ENCODE results near the gene LYAR.
"Not testable (repeated sequence)": the region's sequence is repeated elsewhere in the genome, so short reads cannot be mapped to it uniquely, and the experiment has no call there.

The LYAR gene

DNA sequence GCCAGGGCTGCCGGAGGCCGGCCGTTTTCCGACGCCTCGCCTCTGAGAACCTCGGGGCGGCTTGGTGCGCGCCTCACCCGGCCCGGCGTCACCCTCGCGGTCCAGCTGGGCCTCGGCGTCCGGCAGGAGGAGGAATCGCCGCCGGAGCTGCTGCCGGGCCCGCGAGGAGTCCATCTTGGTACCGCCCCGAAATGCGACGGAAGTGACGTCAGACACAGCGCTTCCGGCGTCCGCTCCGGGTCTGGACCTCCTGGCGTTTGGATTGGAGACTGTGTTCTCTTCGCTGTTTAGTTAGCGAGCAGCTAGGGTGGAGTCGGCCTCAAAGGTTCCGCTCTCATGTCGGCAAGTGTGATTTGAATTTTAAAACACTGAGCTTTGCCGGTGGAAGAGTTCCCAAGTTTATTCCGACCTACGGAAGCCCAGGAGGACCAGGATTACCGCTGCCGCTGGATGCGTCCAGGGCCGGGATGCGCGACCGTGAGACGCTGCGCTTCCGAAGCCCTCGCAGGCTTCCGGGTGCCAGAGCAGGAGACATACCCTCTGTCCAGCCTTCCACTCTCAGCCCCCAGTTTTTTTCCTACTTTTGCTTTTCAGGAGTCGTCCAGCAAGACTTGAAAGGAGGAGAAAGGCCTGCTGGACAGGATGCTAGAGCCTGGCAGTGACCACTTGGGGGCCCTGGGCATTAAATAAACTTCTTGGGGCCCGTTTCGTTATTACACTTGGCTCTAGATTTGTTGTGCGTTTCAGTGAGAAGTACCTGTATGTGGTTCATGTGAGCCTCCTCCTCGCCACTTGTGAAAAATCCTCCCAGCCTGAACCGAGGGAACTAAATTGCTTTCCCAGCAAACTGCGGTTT is 41.7 kb downstream of the LYAR start, which contains the start of gene TMEM128:
Gene TMEM128, minus strand, starts transcription at position 195 of the 856 bp plus-strand sequence. Its CDS starts 21 bp downstream, at position 174.
- TF ChIP-seq, protein P1, sequence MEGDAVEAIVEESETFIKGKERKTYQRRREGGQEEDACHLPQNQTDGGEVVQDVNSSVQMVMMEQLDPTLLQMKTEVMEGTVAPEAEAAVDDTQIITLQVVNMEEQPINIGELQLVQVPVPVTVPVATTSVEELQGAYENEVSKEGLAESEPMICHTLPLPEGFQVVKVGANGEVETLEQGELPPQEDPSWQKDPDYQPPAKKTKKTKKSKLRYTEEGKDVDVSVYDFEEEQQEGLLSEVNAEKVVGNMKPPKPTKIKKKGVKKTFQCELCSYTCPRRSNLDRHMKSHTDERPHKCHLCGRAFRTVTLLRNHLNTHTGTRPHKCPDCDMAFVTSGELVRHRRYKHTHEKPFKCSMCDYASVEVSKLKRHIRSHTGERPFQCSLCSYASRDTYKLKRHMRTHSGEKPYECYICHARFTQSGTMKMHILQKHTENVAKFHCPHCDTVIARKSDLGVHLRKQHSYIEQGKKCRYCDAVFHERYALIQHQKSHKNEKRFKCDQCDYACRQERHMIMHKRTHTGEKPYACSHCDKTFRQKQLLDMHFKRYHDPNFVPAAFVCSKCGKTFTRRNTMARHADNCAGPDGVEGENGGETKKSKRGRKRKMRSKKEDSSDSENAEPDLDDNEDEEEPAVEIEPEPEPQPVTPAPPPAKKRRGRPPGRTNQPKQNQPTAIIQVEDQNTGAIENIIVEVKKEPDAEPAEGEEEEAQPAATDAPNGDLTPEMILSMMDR (IDR thresholded peaks at IDR 0.05) = no peak
- H3K4me3 Mint-ChIP-seq = peak within 1 kb of the TSS; percentile 95
- peaks cover 21% of the 10 kb centered on the region for H3K27me3 Mint-ChIP-seq (ENCODE audit: low read depth, poor library complexity)
- peak; percentile 93 for DNase-seq
- peaks cover 21% of the 10 kb centered on the region for H3K36me3 Mint-ChIP-seq (ENCODE audit: low read depth)
- peaks cover 42% of the 10 kb centered on the region for H3K4me1 Mint-ChIP-seq
- peak within 1 kb of the TSS; percentile 99 for H3K27ac Mint-ChIP-seq
- no peaks in the 10 kb centered on the region for H3K9me3 Mint-ChIP-seq

- peak overlapping the region; percentile 95 for H3K4me3 Mint-ChIP-seq
- H3K27me3 Mint-ChIP-seq (ENCODE audit: low read depth, poor library complexity) = peaks cover 16% of the 10 kb centered on the region
- H3K27ac Mint-ChIP-seq = peak overlapping the region; percentile 99
- no peaks in the 10 kb centered on the region for H3K9me3 Mint-ChIP-seq
- peaks cover 26% of the 10 kb centered on the region for H3K36me3 Mint-ChIP-seq (ENCODE audit: low read depth)
- peaks cover 42% of the 10 kb centered on the region for H3K4me1 Mint-ChIP-seq
- TF ChIP-seq, protein P1 (IDR thresholded peaks at IDR 0.05) = no peak
- DNase-seq = no peak
Observed at GRCh38 chr4:4247696-4248028, 42.3 kb downstream of the LYAR start.

- H3K4me1 Mint-ChIP-seq = peaks cover 30% of the 10 kb centered on the region
- H3K27me3 Mint-ChIP-seq (ENCODE audit: low read depth, poor library complexity) = no peaks in the 10 kb centered on the region
- H3K27ac Mint-ChIP-seq = no peak overlapping the region
- no peak for DNase-seq
- H3K9me3 Mint-ChIP-seq = no peaks in the 10 kb centered on the region
- H3K36me3 Mint-ChIP-seq (ENCODE audit: low read depth) = peaks cover 42% of the 10 kb centered on the region
- TF ChIP-seq, protein P1 (IDR thresholded peaks at IDR 0.05) = no peak
- H3K4me3 Mint-ChIP-seq = no peak overlapping the region
Observed at GRCh38 chr4:4245172-4245571, 44.8 kb downstream of the LYAR start.

DNA sequence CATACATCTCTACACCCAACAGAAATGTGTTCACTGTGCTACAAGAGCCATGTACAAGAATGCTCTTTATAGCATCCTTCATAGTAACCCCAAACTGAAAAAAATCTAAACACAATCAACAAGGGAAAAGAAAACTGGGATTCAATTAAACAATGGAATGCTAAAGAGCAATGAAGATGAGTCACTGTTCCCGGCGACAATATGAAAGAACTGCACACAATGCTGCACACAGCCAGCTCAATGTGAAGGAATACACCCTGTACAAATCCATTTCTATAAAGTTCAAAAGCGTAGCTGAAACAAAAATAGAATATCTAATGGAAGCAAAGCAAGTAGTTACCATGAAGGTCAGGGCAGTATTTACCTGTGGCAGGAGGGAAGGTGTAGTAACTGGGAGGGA is 50.4 kb downstream of the LYAR start:
- H3K9me3 Mint-ChIP-seq; H3K4me1 Mint-ChIP-seq; H3K27ac Mint-ChIP-seq; DNase-seq; H3K4me3 Mint-ChIP-seq; H3K27me3 Mint-ChIP-seq (ENCODE audit: low read depth, poor library complexity): not testable (repeated sequence)
- peaks cover 69% of the 10 kb centered on the region for H3K36me3 Mint-ChIP-seq (ENCODE audit: low read depth)

DNA sequence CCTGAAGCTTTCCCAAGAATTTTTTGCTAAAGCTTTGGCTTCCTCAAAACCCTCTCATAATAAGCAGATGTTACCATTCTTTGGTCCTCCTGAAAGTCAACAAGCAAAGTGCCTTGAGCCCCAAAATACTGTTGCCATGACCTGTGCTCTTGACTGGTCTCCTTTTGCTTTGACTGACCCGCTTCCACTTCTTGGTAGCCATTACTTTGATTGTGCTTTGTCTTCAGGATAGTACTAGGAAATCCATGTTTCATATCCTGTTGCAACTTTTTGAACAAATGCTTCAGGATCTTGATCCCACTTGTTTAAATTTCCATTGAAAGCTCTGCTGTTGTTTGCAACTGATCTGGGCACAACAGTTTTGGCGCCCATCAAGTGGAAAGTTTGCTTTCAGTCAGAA is 56.3 kb downstream of the LYAR start:
- no peak for DNase-seq
- peaks cover 29% of the 10 kb centered on the region for H3K9me3 Mint-ChIP-seq
- no peaks in the 10 kb centered on the region for H3K4me1 Mint-ChIP-seq
- no peak overlapping the region for H3K27ac Mint-ChIP-seq
- H3K36me3 Mint-ChIP-seq (ENCODE audit: low read depth) = peaks cover 42% of the 10 kb centered on the region
- H3K27me3 Mint-ChIP-seq (ENCODE audit: low read depth, poor library complexity) = peaks cover 43% of the 10 kb centered on the region
- TF ChIP-seq, protein P1 (IDR thresholded peaks at IDR 0.05) = no peak
- H3K4me3 Mint-ChIP-seq = no peak overlapping the region

DNA sequence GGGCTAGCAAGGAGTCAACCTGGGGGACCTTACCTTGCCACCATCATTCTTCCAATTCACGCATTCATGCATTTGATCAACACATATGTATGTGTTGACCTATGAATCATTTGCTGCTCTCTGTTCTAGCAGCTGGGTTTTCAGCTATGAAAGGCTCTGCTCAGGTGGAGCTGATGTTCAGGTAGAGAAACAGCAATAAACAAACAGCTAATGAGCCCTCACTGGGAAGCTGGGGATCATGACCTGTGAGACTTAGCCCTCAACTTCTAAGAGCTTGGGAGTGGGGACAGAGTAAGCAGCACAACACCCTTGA is 61.6 kb downstream of the LYAR start:
- no peak overlapping the region for H3K27ac Mint-ChIP-seq
- peaks cover 41% of the 10 kb centered on the region for H3K9me3 Mint-ChIP-seq
- peaks cover 92% of the 10 kb centered on the region for H3K27me3 Mint-ChIP-seq (ENCODE audit: low read depth, poor library complexity)
- DNase-seq = no peak
- H3K36me3 Mint-ChIP-seq (ENCODE audit: low read depth) = peaks cover 15% of the 10 kb centered on the region
- peaks cover 8% of the 10 kb centered on the region for H3K4me1 Mint-ChIP-seq
- TF ChIP-seq, protein P1 (IDR thresholded peaks at IDR 0.05) = no peak
- H3K4me3 Mint-ChIP-seq = no peak overlapping the region

All from nephron progenitor cell (in vitro differentiated cells).